Measurements from ENCODE around the gene ELF1. TPM values are rescaled to one million over a fixed set of nuclear protein-coding genes. Genes with fewer than 3 reads are reported as not detected.

The ELF1 gene
- total and polyA plus RNA-seq, 2 of the 8 experiments (the other 6 are each of a cell fraction or from before 2014, with no cell fraction given) = 5.6 to 18.2 TPM

- FAIRE-seq (no peak), DNase-seq (ENCODE audit: low read depth in 1 of 2, low spot score in 2 of 2) (no peak)
- Histone ChIP-seq H3K4me3 (ENCODE audit: extremely low read depth in 1 of 4, insufficient read depth in 2 of 4, low read depth in 3 of 4, low read length in 4 of 4) (no peak overlapping the region), H4K91ac (replicated peaks; ENCODE audit: insufficient read length, low read length) (no peak overlapping the region), H4K5ac (ENCODE audit: insufficient read length, low read depth, low read length) (no peak overlapping the region), H3K4ac (replicated peaks; ENCODE audit: insufficient read length, low read depth, low read length) (no peak overlapping the region), H3K27ac (ENCODE audit: low read depth, low read length) (no peak overlapping the region), H2AK5ac (ENCODE audit: low read depth, low read length) (no peak overlapping the region), H3K9me3 (ENCODE audit: insufficient read depth in 2 of 2, low read depth in 1 of 2, low read length in 1 of 2) (no peaks in the 10 kb centered on the region), H2BK120ac (replicated peaks; ENCODE audit: low read depth, low read length) (no peak overlapping the region), H3K36me3 (ENCODE audit: control insufficient read depth in 2 of 4, insufficient read depth in 4 of 4, low read length in 3 of 4) (peaks cover 0 to 4% (median 0%) of the 10 kb centered on the region in 4 experiments; a peak in 2 of 8 replicates), H3K18ac (ENCODE audit: extremely low read depth, low read length) (no peak overlapping the region), H2AFZ (ENCODE audit: low read length) (no peak overlapping the region), H3K4me2 (ENCODE audit: insufficient read depth in 1 of 2, low read depth in 2 of 2, low read length in 2 of 2) (no peak overlapping the region), H3K56ac (replicated peaks; ENCODE audit: insufficient read length, low read depth, low read length) (no peak overlapping the region), H3K14ac (ENCODE audit: insufficient read length) (no peak overlapping the region), H4K8ac (ENCODE audit: extremely low read depth, insufficient read depth, low read length) (no peak overlapping the region), H3K79me2 (ENCODE audit: control insufficient read depth in 1 of 2, insufficient read depth in 2 of 2, low read length in 2 of 2) (no peaks in the 10 kb centered on the region), H3K23me2 (ENCODE audit: low read depth, low read length) (no peaks in the 10 kb centered on the region), H3K4me1 (replicated peaks in 1 of 4; ENCODE audit: control insufficient read depth in 3 of 4, insufficient read depth in 4 of 4, low read length in 3 of 4) (no peaks in the 10 kb centered on the region), H2BK12ac (ENCODE audit: low read depth, low read length) (no peak overlapping the region), H4K20me1 (replicated peaks in 1 of 2; ENCODE audit: control insufficient read depth in 1 of 2, insufficient read depth in 2 of 2, low read length in 2 of 2) (no peaks in the 10 kb centered on the region), H3K79me1 (ENCODE audit: low read depth, low read length) (no peaks in the 10 kb centered on the region), H2BK20ac (ENCODE audit: low read length) (no peak overlapping the region), H3K9ac (replicated peaks in 1 of 4; ENCODE audit: extremely low read depth in 1 of 4, low read depth in 3 of 4, low read length in 3 of 4) (no peak overlapping the region), H3K23ac (ENCODE audit: insufficient read length) (no peak overlapping the region), H2BK5ac (ENCODE audit: low read depth, low read length) (no peak overlapping the region), H3K27me3 (replicated peaks in 1 of 4; ENCODE audit: control insufficient read depth in 3 of 4, extremely low read depth in 1 of 4, insufficient read depth in 3 of 4, low read length in 3 of 4) (no peaks in the 10 kb centered on the region), H2BK15ac (ENCODE audit: low read length) (no peak overlapping the region)
- ChIA-PET POLR2A (ENCODE audit: partially characterized antibody) (no interaction called here), CTCF (ENCODE audit: partially characterized antibody) (no interaction called here)
- TF ChIP-seq MAFK (IDR thresholded peaks at IDR 0.05; ENCODE audit: low read depth, low read length) = no peak
- no peak for TF ChIP-seq CTBP2 (IDR thresholded peaks at IDR 0.05; ENCODE audit: borderline replicate concordance, insufficient read depth, insufficient read length, low read length)
- TF ChIP-seq SIN3A (conservative IDR thresholded peaks at IDR 0.05 in 1 of 2, IDR thresholded peaks at IDR 0.05 in 1 of 2; ENCODE audit: low read depth in 1 of 2, low read length in 2 of 2) = no peak
- no peak for TF ChIP-seq TBP (IDR thresholded peaks at IDR 0.05; ENCODE audit: low read depth, low read length)
- no peak for TF ChIP-seq EP300 (IDR thresholded peaks at IDR 0.05; ENCODE audit: borderline replicate concordance in 1 of 2, low read depth in 2 of 2, low read length in 2 of 2)
- TF ChIP-seq TCF12 (IDR thresholded peaks at IDR 0.05; ENCODE audit: low read depth, low read length) = no peak
- no peak for TF ChIP-seq BACH1 (IDR thresholded peaks at IDR 0.05; ENCODE audit: low read length)
- no peak for TF ChIP-seq SIX5 (IDR thresholded peaks at IDR 0.05; ENCODE audit: low read depth, low read length)
- TF ChIP-seq CBX8 (IDR thresholded peaks at IDR 0.05; ENCODE audit: borderline replicate concordance, low read depth, low read length) = no peak
Observed at GRCh38 chr13:40943073-40943472, 76.0 kb downstream of the ELF1 start.
